Measurements from ENCODE around the gene C5orf52. TPM values are rescaled to one million over a fixed set of nuclear protein-coding genes. Genes with fewer than 3 reads are reported as not detected.
"Not testable (repeated sequence)": the region's sequence is repeated elsewhere in the genome, so short reads cannot be mapped to it uniquely, and the experiment has no call there.

Gene C5orf52
- total RNA-seq, 3 donors from 2014 or later, result not detected

DNA sequence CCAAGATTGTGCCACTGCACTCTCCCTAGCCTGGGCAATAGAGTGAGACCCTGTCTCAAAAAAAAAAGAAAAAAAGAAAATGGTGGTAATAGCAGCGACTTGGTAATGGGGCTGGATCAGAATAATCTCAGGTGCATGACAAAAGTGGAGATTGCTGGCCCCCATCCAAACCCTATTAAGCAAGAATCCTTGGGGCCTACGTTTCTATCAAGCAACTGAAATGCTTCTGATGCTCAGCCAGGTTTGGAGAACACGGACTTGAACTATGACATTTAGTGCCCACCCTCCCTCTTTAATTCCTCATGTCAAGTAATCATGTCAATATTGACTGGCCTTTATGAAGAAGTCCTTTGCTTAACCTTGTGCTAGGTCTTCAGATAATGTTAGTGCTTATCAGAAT is 6.6 kb downstream of the C5orf52 start:
- H3K9me3 ChIP-seq, result no peaks in the 10 kb centered on the region
- intact Hi-C loops (cut with DNase I; ENCODE audit: low total_unique reads), result no loop called here

DNA sequence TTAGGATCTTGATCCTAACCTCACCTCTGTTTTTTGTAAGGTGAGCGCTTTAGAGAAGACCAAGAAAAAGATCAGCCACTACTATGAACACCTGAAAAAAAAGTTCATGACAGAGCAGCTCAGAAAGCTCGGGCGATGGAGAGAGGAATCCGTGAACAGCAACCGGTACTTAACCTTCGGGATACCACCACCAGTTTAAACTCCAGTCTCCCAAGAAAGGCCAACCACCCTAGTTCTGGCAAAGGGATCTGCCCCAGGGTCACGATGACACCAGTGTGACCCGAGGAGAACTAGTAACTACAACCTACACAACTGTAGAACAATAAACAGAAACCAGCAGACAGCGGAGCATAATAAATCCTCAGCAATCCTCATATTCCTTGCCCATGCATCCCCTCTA is 8.5 kb downstream of the C5orf52 start:
- Histone ChIP-seq H3K27me3 (no peaks in the 10 kb centered on the region), H3K4me3 (no peak overlapping the region), H3K4me1 (no peaks in the 10 kb centered on the region), H3K9me3 (no peaks in the 10 kb centered on the region), H3K36me3 (no peaks in the 10 kb centered on the region), H3K27ac (no peak overlapping the region)
- TF ChIP-seq POLR2AphosphoS5 (IDR thresholded peaks at IDR 0.05) (no peak), POLR2A (IDR thresholded peaks at IDR 0.05) (no peak)
- TF ChIP-seq, protein P1, sequence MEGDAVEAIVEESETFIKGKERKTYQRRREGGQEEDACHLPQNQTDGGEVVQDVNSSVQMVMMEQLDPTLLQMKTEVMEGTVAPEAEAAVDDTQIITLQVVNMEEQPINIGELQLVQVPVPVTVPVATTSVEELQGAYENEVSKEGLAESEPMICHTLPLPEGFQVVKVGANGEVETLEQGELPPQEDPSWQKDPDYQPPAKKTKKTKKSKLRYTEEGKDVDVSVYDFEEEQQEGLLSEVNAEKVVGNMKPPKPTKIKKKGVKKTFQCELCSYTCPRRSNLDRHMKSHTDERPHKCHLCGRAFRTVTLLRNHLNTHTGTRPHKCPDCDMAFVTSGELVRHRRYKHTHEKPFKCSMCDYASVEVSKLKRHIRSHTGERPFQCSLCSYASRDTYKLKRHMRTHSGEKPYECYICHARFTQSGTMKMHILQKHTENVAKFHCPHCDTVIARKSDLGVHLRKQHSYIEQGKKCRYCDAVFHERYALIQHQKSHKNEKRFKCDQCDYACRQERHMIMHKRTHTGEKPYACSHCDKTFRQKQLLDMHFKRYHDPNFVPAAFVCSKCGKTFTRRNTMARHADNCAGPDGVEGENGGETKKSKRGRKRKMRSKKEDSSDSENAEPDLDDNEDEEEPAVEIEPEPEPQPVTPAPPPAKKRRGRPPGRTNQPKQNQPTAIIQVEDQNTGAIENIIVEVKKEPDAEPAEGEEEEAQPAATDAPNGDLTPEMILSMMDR (IDR thresholded peaks at IDR 0.05), result no peak
- intact Hi-C loops (cut with DNase I; ENCODE audit: low total_unique reads), result no loop called here
- no peak for DNase-seq (ENCODE audit: low spot score in 2 of 2)

More for the DNA sequence above, 6.6 kb downstream of the C5orf52 start:
- no peak for DNase-seq (ENCODE audit: low spot score in 2 of 2)
- Histone ChIP-seq H3K4me1 (no peaks in the 10 kb centered on the region), H3K36me3 (no peaks in the 10 kb centered on the region), H3K4me3 (no peak overlapping the region), H3K27me3 (no peaks in the 10 kb centered on the region), H3K27ac (no peak overlapping the region)
- TF ChIP-seq POLR2AphosphoS5 (IDR thresholded peaks at IDR 0.05) (no peak), POLR2A (IDR thresholded peaks at IDR 0.05) (no peak)
- TF ChIP-seq, protein P1 (IDR thresholded peaks at IDR 0.05), result no peak

DNA sequence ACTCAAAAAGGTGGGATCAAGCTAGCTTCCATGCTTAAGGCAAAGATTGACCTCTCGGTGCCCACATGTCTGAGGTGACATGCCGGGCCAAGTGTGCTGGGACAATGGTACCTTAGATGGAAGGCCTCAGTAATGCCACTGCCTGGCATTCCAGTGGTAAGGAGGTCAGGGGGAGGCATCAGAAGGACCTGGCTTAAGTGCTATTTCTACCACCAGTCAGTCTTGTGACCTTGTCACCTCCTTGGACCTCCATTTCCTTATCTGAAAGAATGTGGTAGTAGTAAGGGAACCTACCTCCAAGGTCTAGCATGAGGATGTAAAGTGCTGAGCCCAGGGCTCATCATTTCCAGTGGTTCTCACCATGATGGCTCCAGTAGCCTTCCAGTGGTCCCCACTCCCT is 8.9 kb downstream of the C5orf52 start:
- Histone ChIP-seq H3K9me3 (no peaks in the 10 kb centered on the region), H3K27me3 (no peaks in the 10 kb centered on the region), H3K27ac (no peak overlapping the region), H3K4me1 (no peaks in the 10 kb centered on the region), H3K4me3 (no peak overlapping the region), H3K36me3 (no peaks in the 10 kb centered on the region)
- intact Hi-C loops (cut with DNase I; ENCODE audit: low total_unique reads), result no loop called here
- TF ChIP-seq, protein P1 (IDR thresholded peaks at IDR 0.05), result no peak
- TF ChIP-seq POLR2A (IDR thresholded peaks at IDR 0.05) (no peak), POLR2AphosphoS5 (IDR thresholded peaks at IDR 0.05) (no peak)
- DNase-seq (ENCODE audit: low spot score in 2 of 2), result no peak

DNA sequence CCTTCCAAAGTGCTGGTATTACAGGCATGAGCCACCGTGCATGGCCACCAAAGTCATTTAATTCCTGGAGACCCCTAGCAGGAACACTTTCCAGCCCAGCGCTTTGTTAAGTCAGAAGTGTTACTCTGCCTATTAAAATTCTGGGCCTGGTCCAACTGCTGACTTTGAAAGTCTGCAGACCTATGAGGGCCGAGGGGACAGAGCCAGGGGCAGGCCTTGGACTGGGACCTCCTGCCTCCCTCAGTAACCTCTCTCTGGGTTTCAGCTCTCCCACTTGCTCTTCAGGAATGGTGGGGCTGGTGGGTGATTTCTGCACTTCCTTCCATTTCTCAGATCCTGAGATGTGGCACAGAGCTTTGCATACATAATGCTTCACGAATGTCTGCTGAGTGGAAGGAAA is 9.7 kb downstream of the C5orf52 start:
- DNase-seq (ENCODE audit: low spot score in 2 of 2), result no peak

DNA sequence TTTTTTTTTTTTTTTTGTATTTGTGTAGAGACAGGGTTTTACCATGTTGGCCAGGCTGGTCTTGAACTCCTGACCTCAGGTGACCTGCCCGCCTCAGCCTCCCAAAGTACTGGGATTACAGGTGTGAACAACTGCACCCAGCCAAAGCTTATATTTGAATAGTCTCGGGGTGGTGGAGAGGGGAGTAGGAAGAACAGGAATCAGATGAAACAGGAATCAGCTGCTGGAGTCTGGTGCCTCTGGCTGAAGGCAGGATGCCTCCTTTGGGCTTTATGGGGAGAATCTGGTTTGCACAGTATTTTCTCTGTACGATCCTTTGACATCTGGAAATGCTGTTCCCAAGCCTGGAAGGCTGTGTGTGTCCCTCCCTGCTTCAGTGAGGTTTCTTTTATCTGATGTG is 10.9 kb downstream of the C5orf52 start:
- TF ChIP-seq POLR2A (IDR thresholded peaks at IDR 0.05) (no peak), POLR2AphosphoS5 (IDR thresholded peaks at IDR 0.05) (no peak)
- TF ChIP-seq, protein P1 (IDR thresholded peaks at IDR 0.05), result no peak
- no peak for DNase-seq (ENCODE audit: low spot score in 2 of 2)

More for the DNA sequence above, 9.7 kb downstream of the C5orf52 start:
- Histone ChIP-seq H3K36me3 (no peaks in the 10 kb centered on the region), H3K27ac (no peak overlapping the region), H3K4me1 (no peaks in the 10 kb centered on the region), H3K9me3 (no peaks in the 10 kb centered on the region), H3K27me3 (no peaks in the 10 kb centered on the region), H3K4me3 (no peak overlapping the region)
- TF ChIP-seq POLR2A (IDR thresholded peaks at IDR 0.05), result no peak
- TF ChIP-seq, protein P1 (IDR thresholded peaks at IDR 0.05), result no peak
- intact Hi-C loops (cut with DNase I; ENCODE audit: low total_unique reads), result no loop called here

DNA sequence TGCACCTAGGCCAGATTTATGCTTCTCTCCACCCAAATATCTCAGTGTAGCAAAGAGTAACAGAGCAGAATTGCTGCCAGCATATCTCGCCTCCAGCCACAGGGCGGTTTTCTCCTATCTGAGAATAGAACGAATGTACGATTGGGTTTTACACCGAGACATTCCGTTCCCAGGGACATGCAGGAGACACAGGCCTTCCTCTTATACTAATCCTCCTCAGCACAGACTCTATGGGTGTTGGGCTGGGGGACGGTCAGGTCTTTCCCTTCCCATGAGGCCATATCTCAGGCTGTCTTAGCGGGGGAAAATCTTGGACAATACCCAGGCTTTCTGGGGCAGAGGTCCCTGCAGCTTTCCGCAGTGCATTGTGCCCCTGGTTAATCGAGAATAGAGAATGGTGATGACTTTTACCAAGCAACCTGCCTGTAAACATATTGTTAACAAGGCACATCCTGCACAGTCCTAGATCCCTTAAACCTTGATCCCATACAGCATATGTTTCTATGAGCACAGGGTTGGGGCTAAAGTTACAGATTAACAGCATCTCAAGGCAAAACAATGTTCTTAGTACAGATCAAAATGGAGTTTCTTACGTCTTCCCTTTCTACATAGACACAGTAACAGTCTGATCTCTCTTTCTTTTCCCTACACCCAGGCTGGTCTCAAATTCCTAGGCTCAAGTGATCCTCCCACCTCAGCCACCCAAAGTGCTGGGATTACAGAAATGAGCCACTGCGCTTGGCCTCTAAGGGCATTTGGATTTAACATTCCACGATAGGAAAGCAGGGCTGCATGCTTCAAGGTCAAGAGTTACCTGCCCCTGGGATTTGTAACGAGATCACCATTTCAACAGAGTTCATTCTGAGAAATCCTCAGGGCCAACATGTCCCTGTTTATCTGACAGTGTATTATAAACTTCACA is 15.2 kb downstream of the C5orf52 start:
- H3K27me3 ChIP-seq; DNase-seq (ENCODE audit: low spot score in 2 of 2); H3K4me1 ChIP-seq; H3K4me3 ChIP-seq; H3K36me3 ChIP-seq; H3K27ac ChIP-seq; H3K9me3 ChIP-seq; intact Hi-C loops (cut with DNase I; ENCODE audit: low total_unique reads): not testable (repeated sequence)

More for the DNA sequence above, 10.9 kb downstream of the C5orf52 start:
- H3K9me3 ChIP-seq, result no peaks in the 10 kb centered on the region
- H3K4me3 ChIP-seq, result no peak overlapping the region
- H3K4me1 ChIP-seq, result no peaks in the 10 kb centered on the region
- H3K36me3 ChIP-seq, result no peaks in the 10 kb centered on the region
- no peaks in the 10 kb centered on the region for H3K27me3 ChIP-seq
- no peak overlapping the region for H3K27ac ChIP-seq
- intact Hi-C loops (cut with DNase I; ENCODE audit: low total_unique reads), result no loop called here

All from breast epithelium (tissue), 4 donors.